Astrocyte of the spinal cord (primary cell): ENCODE measurements around the gene LRSAM1.
A peak's percentile ranks its signal among the peaks of the same experiment; 100 is the strongest.

ENCODE experiments used
- DNase-seq: peaks from one replicate; pipeline ENCODE4 v3.0.0; 2011; ENCODE audit warnings: low read depth, low spot score
- H3K4me3 ChIP-seq: 2 replicates; pipeline ENCODE4 v1.5.1; 2011; ENCODE audit warnings: low read depth, mild to moderate bottlenecking, low read length, moderate library complexity
- in situ Hi-C: cut with HindIII; loops from 2 replicates; pipeline ENCODE4 v1.10.0; 2017; ENCODE audit warnings: low sequenced_read_pairs
- TF ChIP-seq, protein P1 (sequence below): IDR thresholded peaks from 2 replicates; pipeline ENCODE4 v1.5.1; 2012; ENCODE audit warnings: low read depth, mild to moderate bottlenecking, low read length, inconsistent platforms

LRSAM1 gene

DNA sequence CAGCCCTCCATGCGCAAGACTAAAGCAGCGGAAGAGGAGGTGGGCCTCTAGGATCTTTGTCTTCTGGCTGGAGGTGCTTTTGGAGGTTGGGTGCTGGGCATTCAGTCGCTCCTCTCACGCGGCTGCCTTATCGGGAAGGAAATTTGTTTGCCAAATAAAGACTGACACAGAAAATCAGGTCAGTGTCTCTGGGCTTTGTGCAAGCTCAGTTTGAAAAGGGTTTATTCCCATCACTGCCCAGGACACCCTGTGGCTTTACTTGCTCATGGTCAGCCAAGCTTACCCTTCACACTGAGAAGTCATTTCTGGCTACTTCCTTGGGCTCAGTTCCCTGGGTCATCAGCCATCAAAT is 43.8 kb upstream of the LRSAM1 start:
- in situ Hi-C loops: no loop called here
- no peak for DNase-seq
- TF ChIP-seq, protein P1, sequence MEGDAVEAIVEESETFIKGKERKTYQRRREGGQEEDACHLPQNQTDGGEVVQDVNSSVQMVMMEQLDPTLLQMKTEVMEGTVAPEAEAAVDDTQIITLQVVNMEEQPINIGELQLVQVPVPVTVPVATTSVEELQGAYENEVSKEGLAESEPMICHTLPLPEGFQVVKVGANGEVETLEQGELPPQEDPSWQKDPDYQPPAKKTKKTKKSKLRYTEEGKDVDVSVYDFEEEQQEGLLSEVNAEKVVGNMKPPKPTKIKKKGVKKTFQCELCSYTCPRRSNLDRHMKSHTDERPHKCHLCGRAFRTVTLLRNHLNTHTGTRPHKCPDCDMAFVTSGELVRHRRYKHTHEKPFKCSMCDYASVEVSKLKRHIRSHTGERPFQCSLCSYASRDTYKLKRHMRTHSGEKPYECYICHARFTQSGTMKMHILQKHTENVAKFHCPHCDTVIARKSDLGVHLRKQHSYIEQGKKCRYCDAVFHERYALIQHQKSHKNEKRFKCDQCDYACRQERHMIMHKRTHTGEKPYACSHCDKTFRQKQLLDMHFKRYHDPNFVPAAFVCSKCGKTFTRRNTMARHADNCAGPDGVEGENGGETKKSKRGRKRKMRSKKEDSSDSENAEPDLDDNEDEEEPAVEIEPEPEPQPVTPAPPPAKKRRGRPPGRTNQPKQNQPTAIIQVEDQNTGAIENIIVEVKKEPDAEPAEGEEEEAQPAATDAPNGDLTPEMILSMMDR: no peak
- no peak overlapping the region for H3K4me3 ChIP-seq

DNA sequence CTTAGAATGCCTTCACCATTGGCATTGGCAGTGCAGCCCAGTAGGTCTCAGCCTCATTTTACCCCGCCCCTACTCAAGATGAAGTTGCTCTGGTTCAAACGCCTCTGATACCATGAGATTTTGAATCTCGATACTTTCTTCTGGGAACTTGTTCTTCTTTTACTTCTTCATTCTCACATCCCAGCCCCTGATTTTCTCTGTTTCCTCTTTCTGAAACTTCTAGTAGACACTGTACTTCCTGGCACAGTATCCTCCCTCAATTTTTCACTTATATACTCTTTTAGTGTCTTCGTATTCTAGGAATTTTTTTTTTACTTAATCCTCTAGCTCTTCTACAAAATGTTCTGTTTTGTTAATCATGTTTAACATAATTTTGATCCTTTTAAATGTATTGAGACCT is 40.2 kb upstream of the LRSAM1 start:
- TF ChIP-seq, protein P1: no peak
- H3K4me3 ChIP-seq: no peak overlapping the region
- in situ Hi-C loops: no loop called here
- DNase-seq: no peak

DNA sequence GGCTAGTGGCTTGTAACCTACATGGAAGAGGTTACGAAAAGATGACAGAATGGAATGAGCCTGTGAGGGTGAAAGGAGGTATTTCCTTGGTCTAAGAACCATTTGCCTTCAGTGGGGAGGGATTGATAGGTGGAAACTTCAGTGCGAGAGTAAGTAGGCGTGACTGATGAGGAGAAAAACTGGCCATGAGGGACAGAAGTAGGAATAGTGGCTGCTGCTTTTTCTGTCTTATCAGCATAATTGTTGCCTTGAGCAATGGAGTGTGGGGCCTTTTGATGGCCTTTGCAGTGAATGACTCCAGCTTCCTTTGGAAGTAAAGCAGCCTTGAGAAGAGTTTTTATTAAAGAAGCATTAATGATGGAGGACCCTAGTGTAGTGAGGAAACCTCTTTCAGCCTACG is 36.2 kb upstream of the LRSAM1 start:
- no peak for DNase-seq
- in situ Hi-C loops: no loop called here
- H3K4me3 ChIP-seq: no peak overlapping the region
- TF ChIP-seq, protein P1: no peak

DNA sequence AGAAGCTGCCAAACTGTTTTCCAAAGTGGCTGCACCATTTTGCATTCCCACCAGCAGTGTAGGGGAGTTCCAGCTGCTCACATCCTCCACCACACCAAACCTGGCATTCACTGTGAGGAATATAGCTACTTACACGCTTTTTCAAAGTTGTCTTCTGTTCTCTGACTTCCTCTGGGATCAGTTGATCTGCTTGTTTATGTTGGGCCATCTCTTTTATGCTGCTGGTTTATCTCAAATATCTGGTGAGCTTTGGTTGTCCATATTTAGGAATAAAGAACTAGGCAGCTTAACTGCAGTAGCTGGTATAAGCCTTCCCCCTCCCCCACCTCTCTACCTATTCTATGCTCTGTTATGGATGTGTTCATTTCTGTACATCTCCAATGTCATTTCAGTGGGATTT is 35.7 kb upstream of the LRSAM1 start:
- DNase-seq: no peak
- in situ Hi-C loops: no loop called here
- H3K4me3 ChIP-seq: no peak overlapping the region
- TF ChIP-seq, protein P1: no peak

DNA sequence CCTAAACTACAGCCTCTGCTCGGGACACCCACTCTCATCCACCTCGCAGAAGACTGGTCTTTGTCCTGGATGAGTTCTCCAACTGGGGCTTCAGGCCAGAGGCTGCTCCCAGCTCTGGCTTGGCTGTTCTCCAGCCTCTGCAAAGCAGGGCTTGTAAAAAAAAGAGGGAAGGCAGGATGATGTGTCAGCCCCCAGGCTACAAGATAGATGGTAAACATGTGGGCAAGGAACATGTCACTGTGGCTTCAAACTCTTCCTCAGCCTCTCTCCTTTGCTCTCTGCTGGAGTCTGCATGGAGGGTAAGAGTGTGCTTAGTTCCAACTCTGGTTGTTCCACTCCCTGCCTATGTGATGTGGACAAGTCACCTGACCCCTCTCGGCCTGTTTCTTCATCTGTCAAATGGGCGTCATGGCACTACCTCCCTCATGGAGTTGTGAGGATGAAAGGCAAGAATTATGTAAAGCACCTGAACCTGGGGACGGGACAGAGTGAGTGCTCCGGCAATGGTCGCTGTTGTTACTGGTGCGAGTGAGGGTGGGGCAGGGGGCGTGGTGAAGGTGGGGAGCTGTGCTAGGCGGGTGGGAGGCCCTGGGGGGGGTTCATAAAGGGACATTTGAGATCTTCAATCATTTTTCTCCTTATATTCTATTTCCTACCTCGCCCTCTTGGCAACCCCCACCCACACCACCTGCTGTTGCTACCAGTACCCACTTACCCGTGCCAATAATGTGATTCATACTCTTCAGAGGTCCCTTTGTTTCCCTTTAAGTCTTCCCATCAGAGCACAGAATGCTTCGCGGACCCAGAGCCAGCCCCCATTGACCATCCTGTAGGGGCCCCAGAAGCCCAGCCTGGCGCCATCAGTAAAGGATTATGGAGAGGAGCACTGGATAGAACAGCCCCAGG is 33.9 kb upstream of the LRSAM1 start:
- peak; percentile 43 for DNase-seq
- TF ChIP-seq, protein P1: no peak
- H3K4me3 ChIP-seq: no peak overlapping the region
- in situ Hi-C loops: no loop called here

DNA sequence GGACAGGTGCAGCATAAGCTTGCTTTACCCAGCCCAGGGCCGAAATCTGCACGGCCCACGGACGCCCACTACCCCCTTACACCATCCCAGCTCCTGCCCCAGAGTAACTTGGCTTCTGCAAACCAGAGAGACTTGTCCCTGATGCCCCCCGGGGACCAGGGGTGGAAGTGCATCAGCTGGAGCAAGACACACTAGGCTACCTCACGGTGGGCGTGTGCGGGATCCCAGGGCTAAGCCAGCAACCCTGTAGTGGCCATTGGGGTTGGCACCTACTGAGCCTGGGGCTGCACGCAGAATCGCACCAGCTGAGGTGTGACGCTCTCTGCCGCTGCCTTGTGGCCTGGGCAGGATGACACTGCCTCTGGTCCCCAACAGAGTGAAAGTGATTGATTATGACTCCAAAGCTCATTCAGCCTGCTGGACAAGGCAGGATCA is 33.3 kb upstream of the LRSAM1 start:
- in situ Hi-C loops: no loop called here
- TF ChIP-seq, protein P1: peak; percentile 32
- H3K4me3 ChIP-seq: no peak overlapping the region
- no peak for DNase-seq
